ENCODE data around the gene EDC3. TPM values are rescaled to one million over a fixed set of nuclear protein-coding genes. Genes with fewer than 3 reads are reported as not detected.
A peak's percentile ranks its signal among the peaks of the same experiment; 100 is the strongest.

Gene EDC3
- total RNA-seq, 2 experiments from 2014 or later, result 34.9 to 41.1 TPM

DNA sequence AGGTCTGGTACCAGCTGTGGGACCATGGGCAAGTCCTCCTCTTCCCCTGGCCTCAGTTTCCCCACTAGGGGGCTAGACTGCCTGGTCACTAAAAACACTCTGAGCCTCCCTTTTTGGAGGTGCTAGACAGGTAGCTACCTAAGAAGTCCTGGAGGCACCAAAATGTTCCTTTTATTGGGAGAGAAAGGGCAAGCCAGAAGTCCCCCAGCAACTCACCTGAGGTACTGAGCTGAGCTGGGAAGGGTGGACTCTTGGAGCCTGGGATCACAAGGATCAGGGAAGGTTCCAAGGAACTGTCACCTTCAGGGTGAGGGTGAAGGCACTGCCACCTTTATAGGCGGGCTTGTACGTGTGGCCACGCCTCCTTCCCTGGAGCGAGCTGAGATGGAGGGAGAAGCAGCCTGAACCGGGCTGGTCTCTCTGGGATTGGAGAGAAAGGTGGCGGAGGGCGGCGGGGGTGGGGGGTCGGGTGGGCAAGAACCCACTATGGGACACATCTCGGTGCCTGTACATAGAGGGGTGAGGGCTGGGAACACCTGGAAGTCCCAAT is 29.5 kb upstream of the EDC3 start, which contains the start of gene CYP1A1:
CYP1A1 (minus strand) TSS at position 304 of the 550 bp plus-strand sequence. CDS start 2,431 bp downstream, outside the sequence.
- DNase-seq, result peak; percentile 43
- POLR2A ChIA-PET, result interaction anchor here (0.6 kb wide), 1 partner anchor 994 kb away, joined by 4 read pairs; no protein-coding TSS in a partner anchor
- H3K27me3 Mint-ChIP-seq, result peaks cover 16% of the 10 kb centered on the region
- H3K4me3 Mint-ChIP-seq, result peak within 1 kb of the TSS; percentile 66
- CTCF ChIA-PET, result interaction anchor here (0.6 to 2.6 kb wide), 6 partner anchors 16 to 104 kb away, joined by 3 to 12 read pairs (median 3); no protein-coding TSS in a partner anchor
- H3K4me1 Mint-ChIP-seq, result peaks cover 25% of the 10 kb centered on the region
- no peaks in the 10 kb centered on the region for H3K9me3 Mint-ChIP-seq
- peak within 1 kb of the TSS; percentile 72 for H3K27ac Mint-ChIP-seq
- H3K36me3 Mint-ChIP-seq (ENCODE audit: low read depth), result no peaks in the 10 kb centered on the region

DNA sequence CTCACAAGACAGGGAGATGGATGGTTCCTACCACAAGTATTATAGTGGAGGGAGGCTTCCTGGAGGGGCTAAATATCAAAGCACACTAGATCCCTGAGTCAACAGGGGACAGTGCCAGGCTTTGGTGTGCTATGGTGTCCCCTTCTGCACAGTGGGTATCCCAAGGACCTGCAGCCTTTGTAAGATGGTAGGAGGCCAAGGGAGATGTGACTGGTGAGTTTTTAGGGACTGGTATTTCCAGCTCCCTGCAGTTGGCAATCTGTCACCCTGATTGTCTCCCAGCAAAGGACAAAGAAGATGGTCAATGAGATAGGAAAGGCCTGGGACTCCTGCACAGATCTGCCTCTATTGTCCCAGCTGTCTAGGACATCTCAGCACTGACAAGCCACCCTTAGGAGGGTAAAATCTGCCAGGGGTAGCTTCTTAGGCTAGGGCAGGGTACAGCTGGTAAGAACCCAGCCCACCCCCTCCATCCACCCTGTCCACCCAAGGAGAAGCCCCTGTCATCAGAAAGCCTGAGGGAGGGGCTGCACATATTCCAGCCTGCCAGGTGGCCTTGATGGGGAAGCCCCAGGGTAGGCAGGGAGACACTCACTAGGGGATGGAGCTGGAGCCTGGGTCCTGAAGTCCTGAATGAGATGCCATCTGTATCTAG is 28.9 kb upstream of the EDC3 start:
- DNase-seq, result no peak
- H3K36me3 Mint-ChIP-seq (ENCODE audit: low read depth), result no peaks in the 10 kb centered on the region
- H3K27me3 Mint-ChIP-seq, result peaks cover 16% of the 10 kb centered on the region
- ChIA-PET POLR2A (interaction anchor here (0.6 kb wide), 1 partner anchor 995 kb away, joined by 4 read pairs; no protein-coding TSS in a partner anchor), CTCF (interaction anchor here (0.6 to 2.6 kb wide), 4 partner anchors 17 to 75 kb away, joined by 3 to 12 read pairs (median 4); no protein-coding TSS in a partner anchor)
- H3K4me1 Mint-ChIP-seq, result peaks cover 25% of the 10 kb centered on the region
- peak overlapping the region; percentile 66 for H3K4me3 Mint-ChIP-seq
- H3K27ac Mint-ChIP-seq, result peak overlapping the region; percentile 72
- no peaks in the 10 kb centered on the region for H3K9me3 Mint-ChIP-seq

DNA sequence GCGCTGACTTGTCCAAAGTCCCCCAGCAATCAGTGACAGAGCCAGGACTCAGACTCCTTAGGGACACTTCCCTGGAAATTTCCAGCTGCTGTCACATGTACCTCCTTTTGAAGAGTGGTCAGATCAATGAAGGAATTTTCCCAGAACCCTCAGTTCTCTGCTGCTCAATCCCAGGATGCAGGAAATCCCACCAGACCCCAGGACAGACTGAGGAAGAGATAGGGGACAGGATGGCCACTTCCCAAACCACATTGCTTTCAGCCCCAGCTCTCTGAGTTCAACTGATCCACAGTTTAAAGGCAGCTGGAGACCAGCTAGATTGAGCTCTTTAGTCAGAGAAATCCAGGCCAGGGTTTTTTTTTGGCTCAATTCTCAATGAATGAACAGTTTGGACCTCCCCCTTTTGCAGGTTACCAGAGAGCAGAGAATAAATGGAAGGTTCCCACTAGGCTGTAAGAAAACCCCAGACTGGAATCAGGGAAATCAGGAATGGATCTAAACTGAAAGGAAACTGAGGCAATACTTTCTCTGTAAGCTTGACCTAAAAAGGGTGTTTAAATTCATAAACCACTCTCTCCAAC is 28.0 kb upstream of the EDC3 start:
- Mint-ChIP-seq H3K36me3 (ENCODE audit: low read depth) (no peaks in the 10 kb centered on the region), H3K9me3 (no peaks in the 10 kb centered on the region), H3K4me1 (peaks cover 25% of the 10 kb centered on the region), H3K27ac (no peak overlapping the region), H3K4me3 (no peak overlapping the region), H3K27me3 (peaks cover 16% of the 10 kb centered on the region)
- no peak for DNase-seq
- CTCF ChIA-PET, result interaction anchor here (0.6 to 1.0 kb wide), 5 partner anchors 9 to 893 kb away, joined by 3 to 4 read pairs (median 3); no protein-coding TSS in a partner anchor
- POLR2A ChIA-PET, result no interaction called here

DNA sequence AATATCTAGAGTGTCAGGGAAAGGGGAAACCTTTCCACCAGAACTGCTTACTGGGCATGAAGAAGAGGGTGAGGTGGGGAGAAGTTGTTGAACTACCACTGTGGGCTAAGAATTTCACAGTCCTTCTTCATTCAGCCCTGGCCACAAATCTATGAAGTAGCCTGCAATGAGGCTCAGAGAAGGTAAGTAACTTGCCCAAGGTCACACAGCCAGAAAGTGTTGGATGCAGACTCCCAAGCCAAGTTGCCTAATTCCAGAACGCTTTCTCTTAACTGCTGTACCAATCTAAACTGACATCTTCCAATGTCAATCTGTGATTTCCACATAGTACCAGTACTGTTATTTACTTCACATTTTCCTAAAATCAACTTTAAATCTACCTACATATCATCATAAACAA is 27.4 kb upstream of the EDC3 start:
- H3K4me1 Mint-ChIP-seq, result peaks cover 25% of the 10 kb centered on the region
- no peak overlapping the region for H3K4me3 Mint-ChIP-seq
- no peak for DNase-seq
- no peaks in the 10 kb centered on the region for H3K9me3 Mint-ChIP-seq
- ChIA-PET CTCF (interaction anchor here (0.6 to 0.8 kb wide), 3 partner anchors 10 to 892 kb away, joined by 3 to 4 read pairs (median 3); no protein-coding TSS in a partner anchor), POLR2A (no interaction called here)
- no peaks in the 10 kb centered on the region for H3K36me3 Mint-ChIP-seq (ENCODE audit: low read depth)
- peaks cover 16% of the 10 kb centered on the region for H3K27me3 Mint-ChIP-seq
- no peak overlapping the region for H3K27ac Mint-ChIP-seq

DNA sequence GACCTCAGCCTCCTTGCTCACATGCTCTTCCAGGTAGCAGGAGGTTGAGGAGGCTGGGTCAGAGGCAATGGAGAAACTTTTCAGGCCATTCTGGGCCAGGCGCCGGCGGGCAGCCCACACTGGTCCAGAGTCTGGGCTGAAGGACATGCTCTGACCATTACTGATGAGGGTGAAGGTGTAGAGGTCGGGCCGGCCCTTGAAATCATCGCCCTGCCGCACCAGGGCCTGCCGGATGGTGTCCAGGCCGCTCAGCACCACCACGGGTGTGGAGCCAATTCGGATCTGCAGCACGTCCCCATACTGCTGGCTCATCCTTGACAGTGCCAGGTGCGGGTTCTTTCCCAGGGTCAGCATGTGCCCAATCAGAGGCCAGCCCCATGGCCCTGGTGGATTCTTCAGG is 26.8 kb upstream of the EDC3 start:
- no peaks in the 10 kb centered on the region for H3K36me3 Mint-ChIP-seq (ENCODE audit: low read depth)
- ChIA-PET POLR2A (no interaction called here), CTCF (interaction anchor here (0.5 kb wide), 1 partner anchor 46 kb away, joined by 3 read pairs; no protein-coding TSS in a partner anchor)
- peaks cover 22% of the 10 kb centered on the region for H3K4me1 Mint-ChIP-seq
- H3K9me3 Mint-ChIP-seq, result no peaks in the 10 kb centered on the region
- no peak overlapping the region for H3K4me3 Mint-ChIP-seq
- no peak overlapping the region for H3K27ac Mint-ChIP-seq
- peaks cover 16% of the 10 kb centered on the region for H3K27me3 Mint-ChIP-seq
- no peak for DNase-seq

DNA sequence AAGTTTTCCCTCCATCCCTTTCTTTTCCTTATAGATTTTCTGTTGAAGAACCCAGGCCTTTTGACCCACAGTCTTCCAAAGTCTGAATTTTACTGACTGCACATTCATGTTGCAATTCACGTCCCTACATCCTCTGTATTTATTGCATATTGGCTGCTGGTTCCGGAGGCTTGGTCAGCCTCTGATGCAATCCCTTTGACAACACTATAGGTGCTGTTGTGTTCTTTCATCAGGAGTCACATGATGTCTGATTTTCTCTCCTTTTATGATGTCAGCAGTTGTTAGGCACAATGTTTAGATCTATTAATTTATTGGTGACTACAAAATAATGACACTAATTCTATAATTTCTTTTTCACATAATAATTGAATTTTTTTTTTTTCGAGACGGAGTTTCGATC is 20.8 kb upstream of the EDC3 start:
- ChIA-PET POLR2A (no interaction called here), CTCF (no interaction called here)
- no peak overlapping the region for H3K4me3 Mint-ChIP-seq
- no peak for DNase-seq
- peaks cover 8% of the 10 kb centered on the region for H3K27me3 Mint-ChIP-seq
- no peaks in the 10 kb centered on the region for H3K9me3 Mint-ChIP-seq
- H3K4me1 Mint-ChIP-seq, result no peaks in the 10 kb centered on the region
- H3K36me3 Mint-ChIP-seq (ENCODE audit: low read depth), result no peaks in the 10 kb centered on the region
- H3K27ac Mint-ChIP-seq, result no peak overlapping the region

DNA sequence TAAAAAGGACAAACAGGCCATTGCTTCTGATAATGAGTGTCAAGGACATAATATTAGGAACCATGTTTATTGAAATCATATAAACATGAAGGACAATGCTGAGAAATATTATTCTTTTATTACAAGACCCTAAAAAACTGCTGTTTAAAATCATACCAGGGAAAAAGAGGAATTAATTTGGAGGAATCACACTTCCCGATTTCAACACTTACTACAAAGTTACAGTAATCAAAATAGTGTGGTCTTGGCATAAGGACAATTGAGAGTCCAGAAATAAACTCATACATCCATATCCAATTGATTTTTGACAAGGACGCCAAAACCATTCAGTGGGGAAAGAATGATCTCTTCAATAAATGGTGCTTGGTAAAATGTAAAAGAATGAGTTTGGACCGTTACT is 16.5 kb upstream of the EDC3 start:
- CTCF ChIA-PET, result interaction anchor here (0.5 to 0.7 kb wide), 2 partner anchors 11 to 711 kb away, joined by 3 read pairs; no protein-coding TSS in a partner anchor
- no peaks in the 10 kb centered on the region for H3K36me3 Mint-ChIP-seq (ENCODE audit: low read depth)

DNA sequence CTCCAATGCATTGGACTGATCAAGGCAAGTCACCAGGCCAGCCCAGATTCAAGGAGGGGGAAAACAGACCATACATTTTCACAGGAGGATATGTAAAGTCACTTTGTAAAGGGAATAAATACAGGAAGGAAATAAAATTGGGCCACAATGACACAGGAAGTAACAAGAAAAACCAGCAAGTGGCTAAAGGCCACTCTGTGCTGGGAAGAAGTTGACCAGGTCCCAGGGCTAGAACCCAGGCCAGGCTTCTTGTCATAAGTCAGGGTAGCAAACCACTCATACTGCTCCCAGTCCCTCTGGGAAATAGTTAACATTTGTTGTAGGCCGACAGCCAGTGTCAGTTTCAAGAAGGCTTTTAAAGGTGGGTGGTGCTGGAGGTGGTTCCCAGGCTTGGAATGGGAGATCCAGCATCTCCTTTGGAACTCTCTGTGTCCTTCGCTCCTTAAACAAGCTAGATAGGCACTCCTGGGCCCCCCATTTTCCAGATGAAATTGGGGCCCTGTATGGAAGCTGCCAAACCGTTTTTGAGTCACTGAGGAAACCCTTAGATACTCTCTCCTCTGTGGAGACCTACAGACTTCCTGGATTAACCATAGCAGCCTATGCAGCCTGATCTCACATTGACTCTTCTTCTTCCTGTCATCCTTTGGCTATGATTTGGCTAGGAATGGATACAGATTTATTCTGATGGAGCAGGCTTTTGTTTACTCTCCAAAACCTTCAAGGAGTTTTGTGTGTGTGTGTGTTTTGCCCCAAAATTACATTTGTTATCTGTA is 14.7 kb upstream of the EDC3 start:
- Mint-ChIP-seq H3K27me3 (peaks cover 16% of the 10 kb centered on the region), H3K27ac (peak overlapping the region; percentile 0), H3K36me3 (ENCODE audit: low read depth) (no peaks in the 10 kb centered on the region), H3K9me3 (no peaks in the 10 kb centered on the region), H3K4me3 (no peak overlapping the region), H3K4me1 (peaks cover 7% of the 10 kb centered on the region)
- DNase-seq, result no peak
- ChIA-PET POLR2A (no interaction called here), CTCF (interaction anchor here (0.6 to 0.7 kb wide), 2 partner anchors 58 to 878 kb away, joined by 3 read pairs; no protein-coding TSS in a partner anchor)

More for the DNA sequence above, 16.5 kb upstream of the EDC3 start:
- peaks cover 13% of the 10 kb centered on the region for H3K27me3 Mint-ChIP-seq
- no peak overlapping the region for H3K27ac Mint-ChIP-seq
- POLR2A ChIA-PET, result no interaction called here
- H3K9me3 Mint-ChIP-seq, result no peaks in the 10 kb centered on the region
- H3K4me1 Mint-ChIP-seq, result peaks cover 7% of the 10 kb centered on the region
- H3K4me3 Mint-ChIP-seq, result no peak overlapping the region
- no peak for DNase-seq

DNA sequence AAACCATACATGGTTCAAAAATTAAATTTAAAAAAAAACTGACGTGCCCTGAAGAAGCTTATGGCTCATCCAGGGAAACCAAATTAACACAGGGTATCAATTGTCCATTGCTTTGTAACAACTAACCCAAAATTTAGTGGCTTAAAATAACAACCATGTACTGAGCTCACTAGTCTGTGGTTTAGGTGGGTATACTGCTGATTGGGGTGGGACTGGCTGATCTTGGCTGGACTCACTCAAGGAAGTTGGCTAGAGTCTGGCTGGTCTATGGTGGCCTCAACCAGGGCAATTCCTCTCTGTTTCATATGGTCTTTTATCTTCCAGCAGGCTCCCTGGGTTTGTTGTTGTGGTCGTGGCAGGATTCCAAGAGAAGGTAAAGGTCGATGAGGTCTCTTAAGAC is 14.1 kb upstream of the EDC3 start:
- H3K9me3 Mint-ChIP-seq, result no peaks in the 10 kb centered on the region
- CTCF ChIA-PET, result interaction anchor here (0.6 to 0.7 kb wide), 2 partner anchors 57 to 877 kb away, joined by 3 read pairs; no protein-coding TSS in a partner anchor
- POLR2A ChIA-PET, result no interaction called here

DNA sequence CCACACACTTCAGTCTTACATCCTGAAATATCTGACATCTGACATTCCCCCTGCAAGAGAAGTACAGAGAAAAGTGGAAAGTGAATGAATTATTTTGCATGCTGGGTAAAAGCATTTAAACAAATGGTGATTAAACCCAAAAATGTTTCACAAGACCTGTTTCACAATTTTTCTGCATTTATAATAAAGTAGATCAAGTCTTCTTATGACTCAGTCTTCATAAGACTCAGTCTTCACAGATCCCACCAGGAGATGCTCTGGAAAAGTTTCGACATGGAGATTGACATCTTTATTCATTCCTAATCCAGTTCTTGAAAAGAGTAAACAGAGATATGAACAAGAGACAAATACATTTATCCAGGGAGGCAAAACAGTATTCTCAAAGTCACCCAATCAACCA is 13.2 kb upstream of the EDC3 start:
- no peaks in the 10 kb centered on the region for H3K36me3 Mint-ChIP-seq (ENCODE audit: low read depth)
- H3K9me3 Mint-ChIP-seq, result no peaks in the 10 kb centered on the region
- no peak for DNase-seq
- H3K4me1 Mint-ChIP-seq, result peaks cover 7% of the 10 kb centered on the region
- H3K27me3 Mint-ChIP-seq, result peaks cover 17% of the 10 kb centered on the region
- ChIA-PET POLR2A (no interaction called here), CTCF (no interaction called here)
- no peak overlapping the region for H3K27ac Mint-ChIP-seq
- no peak overlapping the region for H3K4me3 Mint-ChIP-seq

More for the DNA sequence above, 14.1 kb upstream of the EDC3 start:
- no peak for DNase-seq
- Mint-ChIP-seq H3K27ac (peak overlapping the region; percentile 0), H3K4me1 (peaks cover 7% of the 10 kb centered on the region), H3K27me3 (peaks cover 19% of the 10 kb centered on the region), H3K36me3 (ENCODE audit: low read depth) (no peaks in the 10 kb centered on the region), H3K4me3 (no peak overlapping the region)

DNA sequence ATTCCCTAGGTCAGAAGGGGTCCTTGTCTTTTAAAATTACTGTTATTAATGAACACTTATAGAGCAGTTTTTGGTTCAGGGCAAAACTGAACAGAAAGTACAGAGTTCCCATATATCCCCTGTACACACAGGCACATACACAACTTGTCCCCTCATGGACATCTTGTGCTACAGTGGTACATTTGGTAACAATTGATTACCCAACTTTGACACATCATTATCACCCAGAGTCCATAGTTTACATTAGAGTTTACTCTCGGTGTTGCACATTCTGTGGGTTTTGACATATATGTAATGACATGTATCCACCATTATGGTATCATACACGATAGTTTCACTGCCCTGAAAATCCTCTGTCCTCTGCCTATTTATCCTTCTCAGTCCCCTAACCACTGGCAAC is 984 bp upstream of the EDC3 start:
- H3K9me3 Mint-ChIP-seq, result no peaks in the 10 kb centered on the region
- peak overlapping the region; percentile 100 for H3K27ac Mint-ChIP-seq
- H3K27me3 Mint-ChIP-seq, result peaks cover 7% of the 10 kb centered on the region
- ChIA-PET POLR2A (no interaction called here), CTCF (interaction anchor here (1.2 to 1.4 kb wide), 2 partner anchors 72 to 76 kb away, joined by 3 to 4 read pairs; no protein-coding TSS in a partner anchor)
- peaks cover 2% of the 10 kb centered on the region for H3K36me3 Mint-ChIP-seq (ENCODE audit: low read depth)
- peak overlapping the region; percentile 100 for H3K4me3 Mint-ChIP-seq
- DNase-seq, result no peak
- peaks cover 42% of the 10 kb centered on the region for H3K4me1 Mint-ChIP-seq

DNA sequence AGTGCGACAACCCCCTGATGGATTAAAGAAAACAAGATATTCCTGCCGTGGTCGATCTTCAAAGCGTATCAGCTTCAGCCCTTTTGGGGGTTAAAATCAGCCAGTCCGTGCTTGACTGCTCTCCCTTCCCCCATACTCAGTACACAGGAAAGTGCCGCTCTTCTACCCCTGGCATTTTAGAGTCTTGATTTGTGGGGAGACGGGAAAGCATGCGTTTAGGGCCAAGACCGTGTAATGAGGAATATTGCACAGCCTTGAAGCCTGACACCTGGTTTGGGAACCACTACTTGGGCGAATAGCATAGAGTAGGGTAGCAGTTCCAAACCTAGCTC is 540 bp upstream of the EDC3 start:
- Mint-ChIP-seq H3K27me3 (peaks cover 4% of the 10 kb centered on the region), H3K27ac (peak overlapping the region; percentile 100), H3K9me3 (no peaks in the 10 kb centered on the region), H3K4me1 (peaks cover 42% of the 10 kb centered on the region), H3K4me3 (peak overlapping the region; percentile 100), H3K36me3 (ENCODE audit: low read depth) (peaks cover 2% of the 10 kb centered on the region)
- CTCF ChIA-PET, result interaction anchor here (1.0 to 1.4 kb wide), 3 partner anchors 73 to 147 kb away, joined by 3 to 4 read pairs (median 3); no protein-coding TSS in a partner anchor
- POLR2A ChIA-PET, result no interaction called here
- DNase-seq, result no peak

Data from activated CD4-positive, alpha-beta T cell treated with anti-CD3 and anti-CD28 coated beads, Interleukin-2, amount 10 ng/mL, durations not matched to agents 7 days and 5 days (primary cell).